GM18499 (cell line): ENCODE data around the gene TGM3.

Experiments used
- ATAC-seq: cut with Tn5 transposase; IDR thresholded peaks from one replicate; pipeline ENCODE4 v1.9.1; 2021; ENCODE audit warnings: moderate number of reproducible peaks; ENCODE audit not compliant: insufficient read depth, unreplicated experiment

TGM3 gene

GRCh38 chr20:2283706-2284423 lies 11.9 kb upstream of the TGM3 start:
- no peak for ATAC-seq

DNA sequence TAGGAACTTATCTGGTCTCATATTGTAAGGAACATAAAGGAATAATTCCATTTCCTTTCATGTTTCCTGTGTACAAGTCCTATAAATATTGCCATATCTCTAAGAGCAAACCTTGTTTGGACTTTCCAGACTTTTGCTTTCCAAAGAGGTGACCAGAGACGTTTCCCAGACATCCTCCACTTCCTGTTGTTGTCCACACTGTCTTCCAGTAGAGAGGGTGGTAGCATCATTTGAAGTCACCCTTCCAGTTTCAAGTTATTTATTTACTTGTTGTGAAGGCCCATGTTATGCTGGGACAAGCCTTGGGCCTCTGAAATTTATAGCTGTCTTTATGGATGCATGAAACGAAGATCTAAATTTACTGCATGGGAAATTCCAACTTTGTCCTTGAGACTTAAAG lies 10.6 kb upstream of the TGM3 start:
- no peak for ATAC-seq

- ATAC-seq, result no peak
These were observed 10.2 kb upstream of the TGM3 start for GRCh38 chr20:2285613-2286012.

DNA sequence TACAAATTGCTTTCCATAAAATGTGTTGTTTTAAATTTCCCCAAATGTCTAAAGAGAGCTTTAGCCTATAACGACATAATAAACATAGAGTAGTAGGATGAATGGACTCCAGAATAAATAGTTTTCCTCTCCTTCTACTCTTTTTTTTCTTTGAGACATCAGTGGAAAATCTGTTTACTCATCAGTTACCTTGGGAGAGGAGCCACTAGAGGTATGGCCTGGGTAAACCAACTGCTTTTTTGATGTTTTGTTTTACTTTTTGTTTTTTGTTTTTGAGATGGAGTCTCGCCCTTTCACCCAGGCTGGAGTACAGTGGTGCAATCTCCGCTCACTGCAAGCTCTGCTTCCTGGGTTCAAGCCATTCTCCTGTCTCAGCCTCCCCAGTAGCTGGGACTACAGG lies 8.3 kb upstream of the TGM3 start:
- ATAC-seq, result no peak

- no peak for ATAC-seq
These were observed 6.3 kb upstream of the TGM3 start for GRCh38 chr20:2289475-2289874.

DNA sequence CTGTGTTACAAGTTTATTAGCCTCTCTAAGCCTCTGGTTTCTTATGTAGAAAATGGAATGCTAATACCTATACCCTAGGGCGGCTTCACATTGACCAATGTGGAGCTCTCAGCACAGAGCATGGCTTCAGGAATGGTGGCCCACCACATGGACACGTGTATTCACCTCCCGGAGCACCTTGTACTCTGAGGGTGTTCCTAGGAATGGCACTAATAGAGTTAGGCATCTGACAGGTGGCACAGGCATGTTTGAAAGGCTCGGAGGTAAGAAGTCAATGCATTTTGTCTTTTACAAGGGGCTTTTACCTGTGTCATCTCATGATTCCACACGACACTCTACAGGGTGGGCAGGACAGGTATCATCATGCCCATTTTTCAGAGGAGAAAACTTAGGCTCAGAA lies 5.3 kb upstream of the TGM3 start:
- no peak for ATAC-seq

DNA sequence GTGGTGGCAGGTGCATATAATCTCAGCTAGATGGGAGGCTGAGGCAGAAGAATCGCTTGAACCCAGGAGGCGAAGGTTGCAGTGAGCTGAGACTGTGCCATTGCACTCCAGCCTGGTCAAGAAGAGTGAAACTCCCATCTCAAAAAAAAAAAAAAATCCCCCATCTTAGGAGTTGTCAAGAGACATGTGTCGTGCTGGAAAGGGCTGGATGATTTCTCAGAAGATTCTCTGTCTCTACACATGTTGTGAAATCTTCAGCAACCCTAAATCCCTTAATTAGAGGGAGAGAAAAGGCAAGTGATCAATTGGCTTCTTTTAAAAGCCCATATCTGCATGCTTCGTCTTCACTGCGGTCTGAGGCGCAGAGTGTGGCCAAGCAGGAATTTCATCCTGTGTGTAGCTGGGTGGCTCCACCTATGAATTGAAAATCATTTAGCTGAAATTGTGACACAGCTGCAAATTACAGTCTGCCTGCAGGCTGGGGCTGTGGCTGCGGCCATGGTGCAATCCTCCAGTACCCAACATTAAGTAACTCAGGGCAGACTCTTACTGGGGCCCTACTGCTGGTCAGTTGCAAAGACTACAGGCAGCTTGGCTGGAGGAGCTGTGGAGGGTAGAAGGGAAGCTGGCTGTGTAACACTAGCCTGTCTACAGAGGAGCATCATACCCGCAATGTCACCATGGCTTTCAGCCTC lies 3.2 kb upstream of the TGM3 start:
- ATAC-seq, result no peak

- no peak for ATAC-seq
These were observed 2.3 kb upstream of the TGM3 start for GRCh38 chr20:2293486-2293885.

- no peak for ATAC-seq
These were observed 1.8 kb upstream of the TGM3 start for GRCh38 chr20:2293971-2294370.

- no peak for ATAC-seq
These were observed 515 bp upstream of the TGM3 start for GRCh38 chr20:2295286-2295685.

- no peak for ATAC-seq
These were observed 939 bp downstream of the TGM3 start for GRCh38 chr20:2296524-2297356.

DNA sequence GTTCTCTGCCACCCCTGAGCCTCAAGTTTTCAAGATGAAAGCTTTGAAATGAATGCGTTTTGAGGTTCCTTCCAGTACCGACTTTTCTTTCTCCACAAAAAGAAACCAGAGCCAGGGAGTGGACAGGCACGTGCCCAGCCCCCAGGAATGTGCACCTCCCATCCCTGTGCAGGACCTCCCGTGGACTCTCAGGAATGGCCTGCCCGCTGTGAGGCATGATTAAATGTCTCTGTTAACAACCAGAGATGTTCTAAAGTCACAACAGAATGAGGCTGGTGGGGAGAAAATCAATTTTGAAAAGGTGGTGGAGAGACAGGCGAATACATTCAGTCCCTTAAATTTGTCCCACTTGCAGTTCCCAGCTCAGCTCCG lies 1.5 kb downstream of the TGM3 start:
- ATAC-seq, result no peak

GRCh38 chr20:2298116-2298515 lies 2.3 kb downstream of the TGM3 start:
- ATAC-seq, result no peak

- no peak for ATAC-seq
These were observed 2.9 kb downstream of the TGM3 start for GRCh38 chr20:2298701-2299100.

GRCh38 chr20:2299301-2299700 lies 3.5 kb downstream of the TGM3 start:
- ATAC-seq, result no peak

DNA sequence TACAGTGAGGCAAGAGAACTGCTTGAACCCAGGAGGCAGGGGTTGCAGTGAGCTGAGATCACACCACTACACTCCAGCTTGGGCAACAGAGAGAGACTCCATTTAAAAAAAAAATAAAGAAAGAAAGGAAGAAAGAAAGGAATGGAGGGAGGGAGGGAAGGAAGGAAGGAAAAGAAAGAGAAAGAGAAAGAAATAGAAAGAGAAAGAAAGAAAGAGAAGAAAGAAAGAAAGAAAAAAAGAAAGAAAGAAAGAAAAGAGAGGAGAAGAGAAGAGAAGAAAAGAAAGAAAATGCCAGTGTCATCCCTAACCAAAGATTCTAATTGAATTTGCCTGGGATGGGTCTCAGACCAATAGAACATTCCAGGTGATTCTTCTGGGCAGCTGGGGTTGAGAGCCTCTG lies 4.2 kb downstream of the TGM3 start:
- no peak for ATAC-seq

DNA sequence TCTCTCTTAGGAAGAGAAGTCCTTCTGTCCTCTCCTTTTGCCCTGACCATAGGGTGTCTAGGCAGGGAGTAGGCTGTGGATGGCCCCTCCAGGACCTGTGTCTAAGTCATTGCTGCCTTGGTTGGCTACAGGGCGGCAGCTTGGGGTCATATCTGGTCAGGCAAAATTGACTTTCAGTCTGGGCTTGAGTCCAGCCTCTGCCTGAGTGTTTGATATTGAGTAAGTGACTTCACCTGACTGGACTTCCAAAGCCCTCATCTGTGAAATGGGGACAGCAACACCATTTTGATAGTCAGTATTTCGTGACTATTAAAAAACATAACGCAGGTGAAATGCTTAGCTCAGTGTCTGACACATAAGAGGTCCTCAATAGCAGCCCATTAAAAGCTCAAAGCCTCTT lies 4.6 kb downstream of the TGM3 start:
- ATAC-seq, result no peak

- no peak for ATAC-seq
These were observed 5.4 kb downstream of the TGM3 start for GRCh38 chr20:2301164-2301622.

GRCh38 chr20:2302384-2303060 lies 6.7 kb downstream of the TGM3 start:
- ATAC-seq, result no peak

DNA sequence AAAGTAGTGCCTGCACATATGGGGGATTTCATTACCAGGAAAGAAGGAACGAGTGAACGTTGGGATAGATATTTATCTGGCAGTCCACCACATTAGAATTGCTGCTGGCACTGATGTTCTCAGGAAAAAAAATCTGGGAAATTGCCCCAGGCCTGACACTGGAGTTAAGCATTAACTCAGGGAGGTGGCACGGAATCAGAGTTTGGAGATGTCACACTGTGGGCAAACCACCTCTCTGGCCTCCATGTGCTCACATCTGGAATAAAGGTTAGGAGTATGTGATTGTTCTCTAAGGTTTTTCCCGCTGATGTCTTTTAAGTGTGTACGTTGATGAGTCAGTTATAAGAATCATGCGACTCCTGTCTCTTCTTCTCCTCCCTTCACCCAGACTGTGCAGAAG lies 7.9 kb downstream of the TGM3 start:
- ATAC-seq, result no peak

- no peak for ATAC-seq
These were observed 8.4 kb downstream of the TGM3 start for GRCh38 chr20:2304180-2304579.
